Activated CD4-positive, alpha-beta T cell treated with anti-CD3 and anti-CD28 coated beads, Interleukin-2, amount 10 ng/mL, durations not matched to agents 7 days and 5 days (primary cell): ENCODE measurements around the gene EIF3K. TPM values are rescaled to one million over a fixed set of nuclear protein-coding genes. Genes with fewer than 3 reads are reported as not detected.
"Not testable (repeated sequence)": the region's sequence is repeated elsewhere in the genome, so short reads cannot be mapped to it uniquely, and the experiment has no call there.

Experiments used
- CTCF ChIA-PET: fragments of 350-600 bp; sonication (Branson Sonifier 250); formaldehyde crosslinking; loops from one replicate; lab custom pipeline; 2021; ENCODE audit warnings: antibody characterized with exemption; lab: Charles Lee
- POLR2A ChIA-PET: fragments of 350-600 bp; sonication (Branson Sonifier 250); formaldehyde crosslinking; loops from one replicate; lab custom pipeline; 2021; ENCODE audit warnings: antibody characterized with exemption; lab: Charles Lee
- DNase-seq: peaks from one replicate; pipeline ENCODE4 v3.0.0-alpha.2; 2020
- H3K27ac Mint-ChIP-seq: one replicate; pipeline ENCODE4 v1.8.0; 2021; ENCODE audit warnings: mild to moderate bottlenecking, moderate library complexity, mixed read lengths
- H3K27me3 Mint-ChIP-seq: one replicate; pipeline ENCODE4 v1.8.0; 2021; ENCODE audit warnings: mixed read lengths
- H3K36me3 Mint-ChIP-seq: one replicate; pipeline ENCODE4 v1.8.0; 2021; ENCODE audit warnings: low read depth, mixed read lengths
- H3K4me1 Mint-ChIP-seq: one replicate; pipeline ENCODE4 v1.8.0; 2021; ENCODE audit warnings: mixed read lengths
- H3K4me3 Mint-ChIP-seq: one replicate; pipeline ENCODE4 v1.8.0; 2021; ENCODE audit warnings: mild to moderate bottlenecking, moderate library complexity, mixed read lengths
- H3K9me3 Mint-ChIP-seq: one replicate; pipeline ENCODE4 v1.8.0; 2021; ENCODE audit warnings: mixed read lengths
- total RNA-seq, 2 experiments: library from RNA; stranded (reverse); gene quantifications; one replicate each; pipeline ENCODE4 v1.2.3, GENCODE V29; 2021

EIF3K gene
- total RNA-seq, 2 experiments from 2014 or later: 309 to 318 TPM

- no peaks in the 10 kb centered on the region for H3K27me3 Mint-ChIP-seq
- peaks cover 55% of the 10 kb centered on the region for H3K36me3 Mint-ChIP-seq
- peaks cover 9% of the 10 kb centered on the region for H3K4me1 Mint-ChIP-seq
- ChIA-PET CTCF (interaction anchor here (1.0 to 1.8 kb wide), 2 partner anchors 10 to 12 kb away, joined by 5 read pairs; no protein-coding TSS in a partner anchor), POLR2A (no interaction called here)
- DNase-seq: no peak
- H3K27ac Mint-ChIP-seq: no peak overlapping the region
- H3K9me3 Mint-ChIP-seq: no peaks in the 10 kb centered on the region
- no peak overlapping the region for H3K4me3 Mint-ChIP-seq
Measured at GRCh38 chr19:38624822-38625221, 5.8 kb downstream of the EIF3K start.

- POLR2A ChIA-PET: no interaction called here
- Mint-ChIP-seq H3K4me3 (no peak overlapping the region), H3K27ac (no peak overlapping the region), H3K36me3 (peaks cover 51% of the 10 kb centered on the region), H3K27me3 (no peaks in the 10 kb centered on the region), H3K9me3 (no peaks in the 10 kb centered on the region), H3K4me1 (peaks cover 1% of the 10 kb centered on the region)
- DNase-seq: no peak
- CTCF ChIA-PET: interaction anchor here (1.8 kb wide), 1 partner anchor 10 kb away, joined by 5 read pairs; no protein-coding TSS in a partner anchor
Measured at GRCh38 chr19:38626401-38626800, 7.4 kb downstream of the EIF3K start.

- Mint-ChIP-seq H3K27ac (peak overlapping the region; percentile 46), H3K4me1 (peaks cover 5% of the 10 kb centered on the region), H3K9me3 (no peaks in the 10 kb centered on the region), H3K27me3 (no peaks in the 10 kb centered on the region), H3K36me3 (peaks cover 47% of the 10 kb centered on the region), H3K4me3 (no peak overlapping the region)
- no peak for DNase-seq
- CTCF ChIA-PET: interaction anchor here (0.7 to 1.1 kb wide), 2 partner anchors 14 to 222 kb away, joined by 3 to 4 read pairs; no protein-coding TSS in a partner anchor
- POLR2A ChIA-PET: interaction anchor here (0.5 to 0.7 kb wide), 2 partner anchors 11 to 12 kb away, joined by 3 read pairs; partner anchors contain the start of gene EIF3K
Measured at GRCh38 chr19:38629568-38629967, 10.6 kb downstream of the EIF3K start.

GRCh38 chr19:38631301-38631700 lies 12.3 kb downstream of the EIF3K start:
- H3K36me3 Mint-ChIP-seq: peaks cover 44% of the 10 kb centered on the region
- H3K27me3 Mint-ChIP-seq, DNase-seq, POLR2A ChIA-PET, H3K9me3 Mint-ChIP-seq, H3K27ac Mint-ChIP-seq, CTCF ChIA-PET, H3K4me3 Mint-ChIP-seq: not testable (repeated sequence)
- H3K4me1 Mint-ChIP-seq: peaks cover 22% of the 10 kb centered on the region

GRCh38 chr19:38631811-38632475 lies 13.0 kb downstream of the EIF3K start:
- Mint-ChIP-seq H3K36me3 (peaks cover 43% of the 10 kb centered on the region), H3K4me1 (peaks cover 29% of the 10 kb centered on the region)
- H3K9me3 Mint-ChIP-seq, H3K27me3 Mint-ChIP-seq, CTCF ChIA-PET, H3K27ac Mint-ChIP-seq, POLR2A ChIA-PET, DNase-seq, H3K4me3 Mint-ChIP-seq: not testable (repeated sequence)

- CTCF ChIA-PET: no interaction called here
- no peak for DNase-seq
- H3K27me3 Mint-ChIP-seq: no peaks in the 10 kb centered on the region
- peaks cover 42% of the 10 kb centered on the region for H3K36me3 Mint-ChIP-seq
- H3K4me3 Mint-ChIP-seq: no peak overlapping the region
- POLR2A ChIA-PET: no interaction called here
- H3K4me1 Mint-ChIP-seq: peaks cover 36% of the 10 kb centered on the region
- no peaks in the 10 kb centered on the region for H3K9me3 Mint-ChIP-seq
- H3K27ac Mint-ChIP-seq: peak overlapping the region; percentile 67
Measured at GRCh38 chr19:38632476-38633213, 13.7 kb downstream of the EIF3K start.

GRCh38 chr19:38634757-38635482 lies 15.9 kb downstream of the EIF3K start:
- ChIA-PET POLR2A (interaction anchor here (0.6 to 1.6 kb wide), 2 partner anchors 16 to 80 kb away, joined by 3 to 4 read pairs; partner anchors contain the start of gene EIF3K), CTCF (interaction anchor here (0.6 to 2.9 kb wide), 36 partner anchors 9 to 295 kb away, joined by 3 to 22 read pairs (median 4); partner anchors contain the start of genes ACTN4, EIF3K, FAM98C and MAP4K1)
- Mint-ChIP-seq H3K4me3 (no peak overlapping the region), H3K36me3 (peaks cover 31% of the 10 kb centered on the region), H3K4me1 (peaks cover 44% of the 10 kb centered on the region), H3K27me3 (no peaks in the 10 kb centered on the region), H3K9me3 (no peaks in the 10 kb centered on the region), H3K27ac (peak overlapping the region; percentile 78)
- DNase-seq: peak; percentile 79

GRCh38 chr19:38635483-38636399 lies 16.8 kb downstream of the EIF3K start:
- no peaks in the 10 kb centered on the region for H3K9me3 Mint-ChIP-seq
- ChIA-PET POLR2A (interaction anchor here (1.6 kb wide), 1 partner anchor 17 kb away, joined by 3 read pairs; the partner anchor contains the start of gene EIF3K), CTCF (interaction anchor here (0.6 to 2.9 kb wide), 26 partner anchors 8 to 317 kb away, joined by 3 to 22 read pairs (median 5); partner anchors contain the start of genes ACTN4, EIF3K, FAM98C and MAP4K1)
- H3K27me3 Mint-ChIP-seq: no peaks in the 10 kb centered on the region
- H3K4me1 Mint-ChIP-seq: peaks cover 47% of the 10 kb centered on the region
- peak overlapping the region; percentile 85 for H3K27ac Mint-ChIP-seq
- no peak overlapping the region for H3K4me3 Mint-ChIP-seq
- peaks cover 31% of the 10 kb centered on the region for H3K36me3 Mint-ChIP-seq
- DNase-seq: no peak

GRCh38 chr19:38638461-38638860 lies 19.5 kb downstream of the EIF3K start:
- POLR2A ChIA-PET: no interaction called here
- no peak overlapping the region for H3K4me3 Mint-ChIP-seq
- H3K9me3 Mint-ChIP-seq: no peaks in the 10 kb centered on the region
- H3K4me1 Mint-ChIP-seq: peaks cover 50% of the 10 kb centered on the region
- no peaks in the 10 kb centered on the region for H3K27me3 Mint-ChIP-seq
- H3K36me3 Mint-ChIP-seq: peaks cover 18% of the 10 kb centered on the region
- DNase-seq: no peak
- CTCF ChIA-PET: interaction anchor here (0.6 to 2.9 kb wide), 4 partner anchors 9 to 236 kb away, joined by 3 to 16 read pairs (median 4); partner anchors contain the start of genes ACTN4 and FAM98C
- H3K27ac Mint-ChIP-seq: no peak overlapping the region

- Mint-ChIP-seq H3K27me3 (no peaks in the 10 kb centered on the region), H3K9me3 (no peaks in the 10 kb centered on the region), H3K27ac (no peak overlapping the region), H3K4me1 (peaks cover 47% of the 10 kb centered on the region), H3K36me3 (peaks cover 14% of the 10 kb centered on the region), H3K4me3 (no peak overlapping the region)
- DNase-seq: no peak
- POLR2A ChIA-PET: no interaction called here
- CTCF ChIA-PET: interaction anchor here (1.8 kb wide), 1 partner anchor 237 kb away, joined by 4 read pairs; the partner anchor contains the start of gene FAM98C
Measured at GRCh38 chr19:38639679-38640078, 20.7 kb downstream of the EIF3K start.

GRCh38 chr19:38640368-38640767 lies 21.4 kb downstream of the EIF3K start:
- no peak for DNase-seq
- Mint-ChIP-seq H3K4me1 (peaks cover 44% of the 10 kb centered on the region), H3K9me3 (no peaks in the 10 kb centered on the region), H3K27ac (peak overlapping the region; percentile 19), H3K27me3 (no peaks in the 10 kb centered on the region), H3K36me3 (peaks cover 10% of the 10 kb centered on the region), H3K4me3 (no peak overlapping the region)
- ChIA-PET POLR2A (no interaction called here), CTCF (interaction anchor here (1.2 kb wide), 1 partner anchor 238 kb away, joined by 3 read pairs; the partner anchor contains the start of gene FAM98C)
